PFSK-1 (cell line): ENCODE data around the gene SULT1A3.

Experiments
- POLR2AphosphoS5 ChIP-seq: IDR thresholded peaks from 2 replicates; pipeline ENCODE4 v1.6.1; 2012; ENCODE audit warnings: low read depth, mild to moderate bottlenecking, control low read depth, low read length, moderate library complexity
- SIN3A ChIP-seq: IDR thresholded peaks from 2 replicates; pipeline ENCODE4 v1.6.1; 2012; ENCODE audit warnings: mild to moderate bottlenecking, low read length, moderate library complexity, borderline replicate concordance; ENCODE audit not compliant: insufficient read depth
- TAF1 ChIP-seq: IDR thresholded peaks from 2 replicates; pipeline ENCODE4 v1.6.1; 2012; ENCODE audit warnings: low read length, control low read depth, borderline replicate concordance; ENCODE audit not compliant: insufficient read depth
- TF ChIP-seq, protein P1 (sequence below), 2 experiments: IDR thresholded peaks; 2 replicates each; pipeline versions ENCODE4 v1.6.1 to v1.8.0; 2011 to 2012; ENCODE audit warnings: low read depth in 2 of 2, low read length in 2 of 2, control low read depth in 1 of 2, inconsistent platforms in 1 of 2, mild to moderate bottlenecking in 1 of 2, moderate library complexity in 1 of 2; ENCODE audit not compliant: insufficient read depth in 1 of 2

DNA sequence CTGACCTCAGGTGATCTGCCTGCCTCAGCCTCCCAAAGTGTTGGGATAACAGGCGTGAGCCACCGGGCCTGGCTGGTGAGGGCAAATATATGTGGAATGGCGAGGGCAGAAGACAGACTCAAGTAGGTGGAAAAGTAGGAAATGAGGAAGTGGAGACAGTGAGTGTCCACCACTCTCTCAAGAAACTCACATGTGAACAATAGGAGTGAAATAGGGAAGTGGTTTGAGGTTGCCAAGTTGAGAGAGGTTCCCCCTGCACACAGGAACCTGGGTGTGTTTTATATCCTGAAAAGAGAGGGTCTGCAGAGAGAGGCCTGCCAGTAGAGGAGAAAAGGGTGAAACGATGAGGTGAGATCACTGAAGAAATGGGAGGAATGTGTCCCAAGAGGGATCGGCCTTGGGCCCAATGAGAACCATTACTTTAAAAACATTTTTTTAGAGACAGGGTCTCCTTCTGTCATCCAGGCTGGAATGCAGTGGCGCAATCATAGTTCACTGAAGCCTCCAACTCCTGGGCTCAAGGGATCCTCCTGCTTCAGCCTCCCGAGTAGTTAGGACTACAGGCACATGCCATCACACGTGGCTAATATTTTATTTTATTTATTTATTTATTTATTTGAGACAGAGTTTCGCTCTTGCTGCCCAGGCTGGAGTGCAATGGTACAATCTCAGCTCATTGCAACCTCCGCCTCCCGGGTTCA is 32.7 kb upstream of the SULT1A3 start:
- TF ChIP-seq SIN3A (no peak), POLR2AphosphoS5 (no peak), TAF1 (no peak)
- TF ChIP-seq, protein P1, sequence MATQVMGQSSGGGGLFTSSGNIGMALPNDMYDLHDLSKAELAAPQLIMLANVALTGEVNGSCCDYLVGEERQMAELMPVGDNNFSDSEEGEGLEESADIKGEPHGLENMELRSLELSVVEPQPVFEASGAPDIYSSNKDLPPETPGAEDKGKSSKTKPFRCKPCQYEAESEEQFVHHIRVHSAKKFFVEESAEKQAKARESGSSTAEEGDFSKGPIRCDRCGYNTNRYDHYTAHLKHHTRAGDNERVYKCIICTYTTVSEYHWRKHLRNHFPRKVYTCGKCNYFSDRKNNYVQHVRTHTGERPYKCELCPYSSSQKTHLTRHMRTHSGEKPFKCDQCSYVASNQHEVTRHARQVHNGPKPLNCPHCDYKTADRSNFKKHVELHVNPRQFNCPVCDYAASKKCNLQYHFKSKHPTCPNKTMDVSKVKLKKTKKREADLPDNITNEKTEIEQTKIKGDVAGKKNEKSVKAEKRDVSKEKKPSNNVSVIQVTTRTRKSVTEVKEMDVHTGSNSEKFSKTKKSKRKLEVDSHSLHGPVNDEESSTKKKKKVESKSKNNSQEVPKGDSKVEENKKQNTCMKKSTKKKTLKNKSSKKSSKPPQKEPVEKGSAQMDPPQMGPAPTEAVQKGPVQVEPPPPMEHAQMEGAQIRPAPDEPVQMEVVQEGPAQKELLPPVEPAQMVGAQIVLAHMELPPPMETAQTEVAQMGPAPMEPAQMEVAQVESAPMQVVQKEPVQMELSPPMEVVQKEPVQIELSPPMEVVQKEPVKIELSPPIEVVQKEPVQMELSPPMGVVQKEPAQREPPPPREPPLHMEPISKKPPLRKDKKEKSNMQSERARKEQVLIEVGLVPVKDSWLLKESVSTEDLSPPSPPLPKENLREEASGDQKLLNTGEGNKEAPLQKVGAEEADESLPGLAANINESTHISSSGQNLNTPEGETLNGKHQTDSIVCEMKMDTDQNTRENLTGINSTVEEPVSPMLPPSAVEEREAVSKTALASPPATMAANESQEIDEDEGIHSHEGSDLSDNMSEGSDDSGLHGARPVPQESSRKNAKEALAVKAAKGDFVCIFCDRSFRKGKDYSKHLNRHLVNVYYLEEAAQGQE (IDR thresholded peaks at IDR 0.05; ENCODE audit: insufficient read depth in 1 of 2, low read depth in 2 of 2, low read length in 2 of 2), result no peak
